Calu3 (cell line): ENCODE data around the gene MAP2K6. TPM values are rescaled to one million over a fixed set of nuclear protein-coding genes. Genes with fewer than 3 reads are reported as not detected.

Experiments
- BruUV-seq: library from RNA; stranded (reverse); fragments of 400-500 nt; replicated peaks from 2 replicates; lab custom pipeline; 2021; lab: Mats Ljungman, UMichigan
- CTCF ChIA-PET: fragments of 300-600 bp; sonication (Branson Sonifier 250); formaldehyde crosslinking; loops from one replicate; lab custom pipeline; 2022; ENCODE audit warnings: antibody characterized with exemption; lab: Charles Lee
- DNase-seq: peaks from one replicate; pipeline ENCODE4 v3.0.0; 2022
- H3K27ac Mint-ChIP-seq: one replicate; pipeline ENCODE4 v1.8.0; 2022; ENCODE audit warnings: mixed read lengths; ENCODE audit not compliant: unreplicated experiment
- H3K27me3 Mint-ChIP-seq: one replicate; pipeline ENCODE4 v1.8.0; 2022; ENCODE audit warnings: mixed read lengths; ENCODE audit not compliant: unreplicated experiment
- H3K36me3 Mint-ChIP-seq: one replicate; pipeline ENCODE4 v1.8.0; 2022; ENCODE audit warnings: mild to moderate bottlenecking, moderate library complexity, mixed read lengths; ENCODE audit not compliant: insufficient read depth, unreplicated experiment
- H3K4me1 Mint-ChIP-seq: one replicate; pipeline ENCODE4 v1.8.0; 2022; ENCODE audit warnings: mild to moderate bottlenecking, low read depth, mixed read lengths; ENCODE audit not compliant: unreplicated experiment
- H3K4me3 Mint-ChIP-seq: one replicate; pipeline ENCODE4 v1.8.0; 2022; ENCODE audit warnings: mild to moderate bottlenecking, low read depth, moderate library complexity, mixed read lengths; ENCODE audit not compliant: unreplicated experiment
- H3K9me3 Mint-ChIP-seq: one replicate; pipeline ENCODE4 v1.8.0; 2022; ENCODE audit warnings: low read depth, mixed read lengths; ENCODE audit not compliant: unreplicated experiment
- intact Hi-C: fragments of 100-400 bp; cut with micrococcal nuclease; formaldehyde crosslinking; loops from one replicate; pipeline ENCODE4 v1.10.0; 2022; ENCODE audit not compliant: unreplicated experiment
- total RNA-seq: library from RNA; stranded (reverse); gene quantifications from 2 replicates; pipeline ENCODE4 v1.2.3, GENCODE V29; 2022
- TF ChIP-seq, protein P1 (sequence below): fragments of 200-600 bp; IDR thresholded peaks from one replicate; pipeline ENCODE4 v1.8.0; 2022; ENCODE audit warnings: antibody characterized with exemption; ENCODE audit not compliant: unreplicated experiment

The MAP2K6 gene
- total RNA-seq, 1 experiment from 2014 or later: 13.0 TPM

DNA sequence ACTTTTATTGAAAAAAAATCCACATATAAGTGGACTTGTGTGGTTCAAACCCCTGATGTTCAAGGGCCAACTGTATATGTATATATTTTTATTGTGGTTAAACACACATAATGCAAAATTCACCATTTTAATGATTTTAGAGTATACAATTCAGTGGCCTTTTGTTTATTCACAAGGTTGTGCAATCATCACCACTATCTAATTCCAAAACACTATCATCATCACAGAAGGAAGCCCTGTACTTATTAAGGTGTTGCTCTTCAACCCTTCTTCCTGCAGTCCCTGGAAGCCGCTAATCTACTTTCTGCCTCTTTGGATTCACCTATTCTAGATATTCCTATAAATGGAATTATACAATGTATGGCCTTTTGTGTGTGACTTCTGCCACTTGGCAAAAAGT, 23.0 kb downstream of the MAP2K6 start:
- no peak overlapping the region for H3K27ac Mint-ChIP-seq
- H3K27me3 Mint-ChIP-seq: no peaks in the 10 kb centered on the region
- TF ChIP-seq, protein P1, sequence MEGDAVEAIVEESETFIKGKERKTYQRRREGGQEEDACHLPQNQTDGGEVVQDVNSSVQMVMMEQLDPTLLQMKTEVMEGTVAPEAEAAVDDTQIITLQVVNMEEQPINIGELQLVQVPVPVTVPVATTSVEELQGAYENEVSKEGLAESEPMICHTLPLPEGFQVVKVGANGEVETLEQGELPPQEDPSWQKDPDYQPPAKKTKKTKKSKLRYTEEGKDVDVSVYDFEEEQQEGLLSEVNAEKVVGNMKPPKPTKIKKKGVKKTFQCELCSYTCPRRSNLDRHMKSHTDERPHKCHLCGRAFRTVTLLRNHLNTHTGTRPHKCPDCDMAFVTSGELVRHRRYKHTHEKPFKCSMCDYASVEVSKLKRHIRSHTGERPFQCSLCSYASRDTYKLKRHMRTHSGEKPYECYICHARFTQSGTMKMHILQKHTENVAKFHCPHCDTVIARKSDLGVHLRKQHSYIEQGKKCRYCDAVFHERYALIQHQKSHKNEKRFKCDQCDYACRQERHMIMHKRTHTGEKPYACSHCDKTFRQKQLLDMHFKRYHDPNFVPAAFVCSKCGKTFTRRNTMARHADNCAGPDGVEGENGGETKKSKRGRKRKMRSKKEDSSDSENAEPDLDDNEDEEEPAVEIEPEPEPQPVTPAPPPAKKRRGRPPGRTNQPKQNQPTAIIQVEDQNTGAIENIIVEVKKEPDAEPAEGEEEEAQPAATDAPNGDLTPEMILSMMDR: no peak
- no peak for DNase-seq
- H3K9me3 Mint-ChIP-seq: no peaks in the 10 kb centered on the region
- intact Hi-C loops: no loop called here
- CTCF ChIA-PET: no interaction called here
- no TSS peak for BruUV-seq
- H3K4me3 Mint-ChIP-seq: no peak overlapping the region
- H3K36me3 Mint-ChIP-seq: no peaks in the 10 kb centered on the region
- H3K4me1 Mint-ChIP-seq: peaks cover 15% of the 10 kb centered on the region

DNA sequence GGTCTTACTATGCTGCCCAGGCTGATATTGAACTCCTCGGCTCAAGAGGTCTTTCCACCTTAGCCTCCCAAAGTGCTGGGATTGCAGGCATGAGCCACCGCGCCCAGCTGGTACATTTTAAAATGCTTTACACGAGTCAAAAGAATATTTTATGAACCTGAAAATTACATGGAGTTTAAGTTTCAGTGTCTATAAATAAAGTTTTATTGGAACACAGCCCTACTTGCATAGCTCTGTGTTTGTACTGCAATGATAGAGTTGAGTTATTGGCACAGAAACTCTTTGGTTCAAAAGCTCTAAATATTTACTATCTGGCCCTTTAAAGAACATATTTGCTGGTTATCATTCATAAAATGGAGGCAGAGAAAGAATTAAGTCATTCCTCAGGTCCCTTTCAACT, 24.3 kb downstream of the MAP2K6 start:
- no peak for DNase-seq
- TF ChIP-seq, protein P1: no peak
- Mint-ChIP-seq H3K4me3 (no peak overlapping the region), H3K27me3 (no peaks in the 10 kb centered on the region), H3K4me1 (peaks cover 9% of the 10 kb centered on the region), H3K27ac (no peak overlapping the region), H3K36me3 (no peaks in the 10 kb centered on the region), H3K9me3 (no peaks in the 10 kb centered on the region)
- CTCF ChIA-PET: no interaction called here
- intact Hi-C loops: no loop called here
- BruUV-seq: no TSS peak

DNA sequence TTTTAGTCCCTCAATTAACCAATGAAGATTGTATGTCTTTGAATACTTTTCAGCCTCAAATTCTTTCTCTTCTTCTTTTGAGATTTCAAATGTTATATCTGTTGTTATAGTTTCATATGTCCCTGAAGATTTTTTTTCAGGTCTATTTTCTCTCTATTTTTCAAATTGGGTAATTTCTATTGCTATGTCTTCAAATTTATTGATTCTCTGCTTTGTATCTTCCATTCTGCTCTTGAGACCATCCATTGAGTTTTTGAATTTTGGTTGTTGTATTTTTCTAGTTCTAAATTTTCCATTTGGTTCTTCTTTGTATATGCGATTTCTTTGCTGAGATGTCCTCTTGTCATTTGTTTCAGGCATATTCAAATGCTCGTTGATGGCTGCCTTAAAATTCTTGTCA, 26.7 kb downstream of the MAP2K6 start:
- Mint-ChIP-seq H3K9me3 (no peaks in the 10 kb centered on the region), H3K4me1 (no peaks in the 10 kb centered on the region), H3K36me3 (no peaks in the 10 kb centered on the region), H3K4me3 (no peak overlapping the region), H3K27ac (no peak overlapping the region), H3K27me3 (no peaks in the 10 kb centered on the region)
- CTCF ChIA-PET: no interaction called here
- TF ChIP-seq, protein P1: no peak
- intact Hi-C loops: no loop called here
- no TSS peak for BruUV-seq
- no peak for DNase-seq

DNA sequence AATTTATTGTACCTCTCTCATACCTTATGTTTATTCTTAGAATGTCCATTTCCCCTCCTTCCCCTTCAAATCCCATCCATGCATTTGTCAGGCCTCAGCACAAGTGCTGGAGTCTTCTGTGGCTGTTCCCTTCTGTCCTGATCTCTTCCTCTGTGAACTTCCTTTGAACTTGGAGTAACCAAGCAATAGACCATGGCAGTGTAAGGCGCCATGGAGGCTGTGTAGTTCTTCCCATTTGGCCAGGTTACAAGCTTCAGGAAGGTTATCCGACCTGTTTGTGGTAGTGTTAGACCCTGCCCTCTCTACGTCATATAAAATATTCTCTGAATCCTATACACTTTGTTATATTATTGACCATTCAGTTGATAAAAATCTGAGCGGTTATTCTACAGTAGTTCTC, 28.6 kb downstream of the MAP2K6 start:
- Mint-ChIP-seq H3K9me3 (no peaks in the 10 kb centered on the region), H3K4me1 (peaks cover under 1% of the 10 kb centered on the region), H3K27ac (no peak overlapping the region), H3K27me3 (no peaks in the 10 kb centered on the region), H3K36me3 (no peaks in the 10 kb centered on the region), H3K4me3 (no peak overlapping the region)
- TF ChIP-seq, protein P1: no peak
- intact Hi-C loops: no loop called here
- no peak for DNase-seq
- no TSS peak for BruUV-seq
- CTCF ChIA-PET: no interaction called here
